ENCODE measurements around the gene MESP1. TPM values are rescaled to one million over a fixed set of nuclear protein-coding genes. Genes with fewer than 3 reads are reported as not detected.
A peak's percentile ranks its signal among the peaks of the same experiment; 100 is the strongest.

MESP1 gene
- total and polyA plus RNA-seq, 2 of the 13 experiments (the other 11 are each of a cell fraction or from before 2014, with no cell fraction given): not detected

GRCh38 chr15:89760303-89761008 is 9.4 kb upstream of the MESP1 start (continued):
- TF ChIP-seq TEF (CRISPR knock-in tag; IDR thresholded peaks at IDR 0.05) (no peak), HNF1A (IDR thresholded peaks at IDR 0.05; ENCODE audit: low read depth) (no peak), HNF1A (CRISPR knock-in tag; IDR thresholded peaks at IDR 0.05; ENCODE audit: borderline replicate concordance) (no peak), NR2C2 (CRISPR knock-in tag; IDR thresholded peaks at IDR 0.05; ENCODE audit: borderline replicate concordance) (no peak), MTF2 (CRISPR knock-in tag; IDR thresholded peaks at IDR 0.05; ENCODE audit: borderline replicate concordance) (no peak), SALL1 (CRISPR knock-in tag; IDR thresholded peaks at IDR 0.05) (peak; percentile 44; the same call in 1 of the 2 replicates), ZNF414 (CRISPR knock-in tag; IDR thresholded peaks at IDR 0.05) (no peak), HDAC6 (IDR thresholded peaks at IDR 0.05; ENCODE audit: low read depth, low read length) (no peak), ZNF567 (CRISPR knock-in tag; IDR thresholded peaks at IDR 0.05; ENCODE audit: borderline replicate concordance) (no peak), NBN (conservative IDR thresholded peaks at IDR 0.05) (no peak), RNF2 (conservative IDR thresholded peaks at IDR 0.05; ENCODE audit: low read depth) (no peak), ARID4A (CRISPR knock-in tag; IDR thresholded peaks at IDR 0.05; ENCODE audit: borderline replicate concordance) (peak; percentile 26; the same call in 1 of the 2 replicates), ZBTB25 (CRISPR knock-in tag; IDR thresholded peaks at IDR 0.05) (no peak), ZNF850 (CRISPR knock-in tag; conservative IDR thresholded peaks at IDR 0.05) (no peak), ERF (CRISPR knock-in tag; IDR thresholded peaks at IDR 0.05) (peak; percentile 72; the same call in 1 of the 2 replicates), ZNF383 (CRISPR knock-in tag; IDR thresholded peaks at IDR 0.05; ENCODE audit: borderline replicate concordance) (no peak), HMG20B (CRISPR knock-in tag; conservative IDR thresholded peaks at IDR 0.05) (no peak), ZNF605 (CRISPR knock-in tag; IDR thresholded peaks at IDR 0.05) (peak; percentile 55; the same call in 1 of the 2 replicates), ZNF350 (CRISPR knock-in tag; IDR thresholded peaks at IDR 0.05; ENCODE audit: borderline replicate concordance, low read depth) (peak; percentile 55; the same call in 1 of the 2 replicates)

Measured in HepG2 (cell line).